DMS 273 treated with DMSO at 0.1 percent for 48 hours (cell line): Measurements from ENCODE around the gene COG7.
"Not testable (repeated sequence)": the region's sequence is repeated elsewhere in the genome, so short reads cannot be mapped to it uniquely, and the experiment has no call there.

Experiments used
- DNase-seq: peaks from one replicate; lab custom pipeline; 2025; lab: John Stamatoyannopoulos, UW

COG7 gene

DNA sequence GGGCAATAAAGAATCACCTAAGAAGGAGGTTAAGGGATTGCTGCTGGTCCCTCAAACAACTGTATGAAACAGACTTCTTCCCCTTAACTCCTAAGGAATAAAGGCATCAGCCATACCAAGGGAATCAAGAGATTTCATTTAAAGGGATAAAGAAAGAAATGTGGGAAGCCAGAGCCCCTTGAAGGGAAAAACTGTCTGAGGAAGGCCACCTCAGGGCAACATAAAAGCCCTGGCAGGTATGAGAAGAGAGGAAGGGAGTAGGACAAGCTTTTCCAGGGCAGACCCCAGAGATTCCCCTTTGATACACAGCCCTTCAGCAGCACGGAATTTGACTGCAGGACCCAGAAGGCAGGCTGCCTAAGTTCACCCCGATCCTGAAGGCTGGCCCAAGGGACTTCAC is 43.5 kb downstream of the COG7 start:
- DNase-seq: no peak

DNA sequence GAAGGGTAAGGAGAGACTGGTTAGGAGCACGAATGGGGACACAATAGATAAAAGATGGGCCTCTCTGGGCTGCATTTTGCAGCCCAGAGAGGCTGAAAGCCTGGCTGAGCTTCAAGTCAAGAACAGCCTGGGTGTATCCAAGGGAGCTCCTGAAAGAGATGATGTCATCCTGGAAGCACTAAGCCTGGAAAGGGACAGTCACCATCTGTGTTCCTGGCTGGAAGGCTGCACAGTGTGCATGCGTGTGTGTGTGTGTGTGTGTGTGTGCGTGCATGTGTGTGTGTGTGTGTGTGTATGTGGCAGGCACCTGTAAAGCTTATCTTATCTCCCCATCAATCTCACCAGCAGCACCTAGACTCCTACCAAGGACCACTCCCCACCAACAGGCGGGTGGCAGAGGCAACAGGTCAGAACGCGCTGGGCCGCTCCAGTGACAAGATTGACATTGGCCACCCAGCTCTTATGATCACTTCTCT is 44.1 kb downstream of the COG7 start:
- DNase-seq: peak; percentile 70

DNA sequence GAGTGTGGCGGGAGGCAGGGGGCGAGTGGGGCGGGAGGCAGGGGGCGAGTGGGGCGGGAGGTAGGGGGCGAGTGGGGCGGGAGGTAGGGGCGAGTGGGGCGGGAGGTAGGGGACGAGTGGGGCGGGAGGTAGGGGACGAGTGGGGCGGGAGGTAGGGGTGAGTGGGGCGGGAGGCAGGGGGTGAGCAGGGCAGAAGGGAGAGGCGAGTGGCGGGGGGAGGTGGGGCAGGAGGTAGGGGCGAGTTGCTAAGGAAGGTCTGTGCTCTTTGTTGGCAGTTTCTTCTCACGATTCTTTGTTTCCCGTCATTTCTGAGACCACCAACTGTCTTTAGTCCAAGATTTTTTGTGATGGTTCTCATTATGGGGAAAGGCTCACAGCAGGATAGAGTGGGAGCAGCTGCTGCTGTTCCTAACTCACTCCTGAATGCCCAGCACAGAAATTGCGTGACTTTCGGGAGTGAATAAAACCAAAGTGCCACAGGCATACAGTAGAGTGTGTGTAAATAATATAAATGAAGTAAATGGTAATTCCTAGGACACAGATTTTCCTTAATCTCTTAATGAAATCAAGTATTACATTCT is 44.7 kb downstream of the COG7 start:
- no peak for DNase-seq

DNA sequence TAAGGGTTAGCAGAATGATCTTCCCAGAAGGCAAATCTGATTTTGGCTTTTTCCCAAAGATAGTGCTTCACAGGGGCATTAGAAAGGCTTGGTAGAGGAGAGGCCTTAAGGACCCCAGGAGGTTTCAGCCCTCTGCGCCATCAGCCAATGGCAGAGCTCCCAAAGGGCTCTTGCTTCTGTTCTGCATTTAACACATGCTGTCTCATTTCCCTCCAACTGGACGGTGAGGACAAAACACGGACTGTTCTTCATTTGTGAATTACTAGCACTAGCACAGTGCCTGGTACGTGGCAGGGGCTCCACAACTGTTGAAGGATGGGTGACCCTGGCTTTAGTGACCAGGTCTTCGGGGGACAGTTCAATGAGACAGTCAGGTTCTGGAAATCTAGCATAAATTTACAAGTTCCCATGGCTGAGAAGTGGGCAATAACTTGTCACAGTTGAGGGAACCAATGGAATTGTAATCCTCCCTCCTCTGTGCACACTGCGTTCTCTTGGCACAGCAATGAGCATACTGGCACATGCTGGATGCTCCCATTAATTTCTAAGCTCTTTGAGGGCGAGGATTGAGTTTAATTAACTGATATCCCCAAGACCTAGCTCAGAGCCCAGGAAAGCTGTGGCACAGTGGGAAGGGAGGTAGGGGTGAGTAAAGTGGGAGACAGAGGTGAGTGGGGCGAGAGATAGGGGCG is 45.4 kb downstream of the COG7 start:
- no peak for DNase-seq

DNA sequence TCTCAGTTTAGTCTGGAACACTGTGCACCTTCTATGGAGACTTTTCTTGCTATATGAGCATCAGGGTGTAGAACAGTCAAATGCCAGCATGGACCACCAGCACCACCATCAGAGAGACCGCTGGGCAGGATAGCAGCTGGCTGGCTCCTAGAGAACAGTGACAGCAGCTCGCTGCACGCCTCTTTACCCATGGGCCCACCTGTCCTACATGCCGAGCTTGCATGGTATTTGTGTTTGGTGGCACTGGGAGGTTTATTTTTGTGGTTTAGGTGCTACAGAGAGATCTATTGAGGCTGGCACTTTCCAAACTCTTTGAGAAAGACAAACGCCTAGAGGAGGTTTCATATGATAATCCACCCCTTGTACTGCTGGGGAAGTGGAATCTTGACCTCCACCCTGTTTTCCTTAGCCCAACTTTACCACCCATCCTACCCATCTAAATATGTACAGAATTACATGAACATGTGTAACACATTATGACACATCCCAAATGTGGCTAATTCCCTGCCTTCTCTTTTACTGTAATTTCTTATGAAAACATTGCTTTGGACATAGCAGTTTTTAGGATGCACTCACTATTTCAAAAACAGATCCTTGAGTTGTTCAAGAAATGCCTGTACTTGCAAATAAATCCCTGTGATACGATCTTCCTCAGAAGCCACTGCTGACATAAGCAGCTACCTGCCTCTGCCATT is 46.3 kb downstream of the COG7 start:
- no peak for DNase-seq

DNA sequence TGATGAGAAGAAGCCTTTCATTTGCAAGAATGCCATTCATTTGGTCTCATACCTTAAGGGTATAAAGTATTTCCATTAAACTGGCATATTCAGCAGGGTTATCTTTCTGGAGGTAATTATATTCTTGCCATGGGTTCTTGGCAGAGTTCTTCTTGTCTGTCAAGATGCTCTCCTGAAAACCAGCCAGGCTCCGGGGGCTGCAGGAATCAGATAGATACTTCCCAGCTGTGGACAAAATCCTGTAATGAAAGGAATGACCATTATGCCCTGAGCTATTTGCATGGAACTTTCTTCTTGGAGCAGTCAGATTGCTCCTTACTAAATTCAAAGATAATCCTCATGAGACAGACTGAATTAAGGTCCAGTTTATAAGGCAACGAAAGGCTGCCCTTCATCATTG is 47.0 kb downstream of the COG7 start:
- no peak for DNase-seq

DNA sequence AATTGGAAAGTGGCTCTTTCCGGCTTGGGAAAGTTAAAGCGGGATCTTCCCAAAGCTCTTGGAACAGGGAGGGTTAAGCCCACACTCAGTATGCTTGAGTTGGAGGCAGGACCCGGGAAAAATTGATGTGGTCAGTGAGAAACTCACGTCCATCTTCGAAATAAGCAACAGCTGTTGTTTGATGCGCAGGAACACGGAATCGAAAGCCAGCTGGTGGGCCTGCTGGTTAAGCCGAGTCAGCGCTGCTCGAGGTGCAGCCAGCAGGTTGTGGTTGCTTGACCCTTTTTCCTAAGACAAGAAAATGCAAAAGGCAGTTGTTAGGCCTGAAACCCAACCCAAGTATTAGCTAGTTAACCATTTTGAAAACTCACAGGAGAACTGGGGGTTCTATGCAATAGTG is 49.4 kb downstream of the COG7 start:
- DNase-seq: no peak

DNA sequence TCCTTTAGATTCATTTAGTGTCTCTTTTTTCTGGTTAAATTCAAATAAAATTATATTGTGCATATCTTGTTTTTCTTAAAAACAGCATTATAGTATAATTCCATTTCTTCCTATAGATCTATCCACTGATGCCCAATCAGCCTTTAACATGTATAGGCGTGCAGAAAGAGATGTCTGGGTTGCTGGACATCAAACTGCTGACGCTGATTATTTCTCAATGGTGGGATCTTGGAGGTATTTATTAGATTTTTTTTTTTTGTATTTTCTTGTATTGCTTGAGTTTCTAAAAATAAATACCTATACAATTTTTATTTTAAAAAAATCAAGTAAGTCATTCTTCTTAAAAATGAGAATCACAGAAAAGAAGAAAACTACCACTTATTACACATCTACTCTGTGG is 50.9 kb downstream of the COG7 start:
- no peak for DNase-seq

DNA sequence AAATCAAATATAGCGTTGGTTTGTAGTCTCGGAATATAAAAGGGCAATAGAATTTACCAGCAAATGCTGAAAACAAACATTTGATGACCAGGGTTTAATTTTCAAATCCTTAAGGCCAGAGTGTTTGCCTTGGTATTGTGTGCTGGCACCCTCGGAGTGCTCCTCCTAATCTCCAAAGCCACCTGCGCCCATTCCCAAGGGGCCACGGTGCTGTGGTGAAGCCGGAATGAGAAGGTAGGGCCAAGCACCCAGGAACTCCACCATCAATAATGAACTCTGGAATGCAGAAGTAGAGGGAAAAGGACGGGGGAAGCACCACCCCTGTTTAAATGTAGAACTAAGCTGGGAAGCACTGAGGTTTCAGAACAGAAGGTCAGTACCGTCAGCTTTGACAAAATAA is 51.9 kb downstream of the COG7 start:
- DNase-seq: no peak

DNA sequence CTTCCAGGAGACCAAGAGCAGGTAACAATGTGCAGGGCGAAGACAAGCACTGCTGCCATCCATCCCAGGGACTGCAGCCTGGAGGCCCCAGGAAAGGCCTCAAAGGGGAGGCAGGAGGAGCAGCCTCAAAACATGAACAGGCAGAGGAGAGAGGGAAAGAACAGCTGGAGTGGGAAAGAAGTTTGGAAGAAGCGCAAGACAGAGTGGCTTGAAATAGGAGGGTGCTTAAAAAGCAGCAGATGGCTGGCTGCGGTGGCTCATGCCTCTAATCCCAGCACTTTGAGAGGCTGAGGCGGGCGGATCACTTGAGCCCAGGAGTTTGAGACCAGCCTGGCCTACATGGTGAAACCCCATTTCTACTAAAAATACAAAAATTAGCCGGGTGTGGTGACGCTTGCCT is 52.5 kb downstream of the COG7 start:
- DNase-seq: peak; percentile 79

DNA sequence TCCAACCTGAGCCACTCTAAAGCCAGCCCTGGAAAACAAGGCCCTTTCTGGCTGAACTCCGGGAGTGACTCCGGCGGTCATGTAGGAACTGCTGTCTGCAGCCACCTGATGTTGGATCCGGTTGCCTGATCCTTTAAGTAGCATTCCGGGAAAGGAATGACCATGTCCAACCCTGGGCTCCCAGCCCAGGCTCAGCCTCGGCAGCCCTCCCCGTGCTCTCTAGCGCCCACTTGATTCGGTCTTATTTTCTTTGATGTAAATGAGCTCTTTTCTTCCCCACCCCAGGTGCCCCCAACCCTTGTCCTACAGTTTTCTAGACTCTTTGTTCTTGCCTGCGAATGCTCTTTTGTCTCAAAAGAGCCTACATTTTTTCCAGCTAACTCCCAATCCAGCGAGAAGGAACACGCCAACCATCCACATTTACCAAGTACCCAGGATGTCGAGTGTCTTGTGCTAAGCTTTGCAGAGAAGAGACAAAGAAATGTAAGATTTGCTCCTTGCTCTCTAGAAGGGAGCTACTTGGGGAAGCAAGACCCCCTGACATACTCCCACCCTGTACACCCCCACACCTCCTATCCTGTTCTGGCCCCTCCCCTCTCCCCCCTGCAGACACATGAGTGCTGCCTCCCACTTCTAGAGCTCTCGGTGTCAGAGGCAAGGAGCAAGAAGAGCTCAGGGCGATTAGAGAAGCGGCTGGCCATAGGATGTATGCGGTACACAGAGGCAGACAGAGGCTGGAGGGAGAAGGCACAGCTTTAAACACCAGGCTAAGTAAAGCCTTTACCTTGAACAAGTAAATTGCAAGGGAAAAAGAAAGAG is 53.8 kb downstream of the COG7 start:
- no peak for DNase-seq

DNA sequence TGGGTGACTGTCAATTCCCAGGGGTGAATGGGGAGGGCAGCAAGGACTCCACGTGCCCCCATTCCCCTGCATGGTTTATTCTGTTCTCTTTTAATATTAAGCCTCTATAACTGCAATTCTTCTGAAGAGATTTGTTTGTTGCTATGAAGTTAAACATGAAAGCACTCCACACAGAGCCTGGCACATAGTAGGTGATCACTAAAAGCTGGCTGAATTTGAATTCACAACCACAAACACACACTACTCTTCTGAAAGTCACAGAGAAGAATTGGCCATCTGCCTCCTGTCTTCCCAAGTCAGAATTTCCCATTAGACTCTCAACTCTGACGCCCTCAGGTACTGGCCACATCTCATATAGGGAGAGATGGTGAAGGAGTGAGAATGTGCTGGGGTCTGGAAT is 55.5 kb downstream of the COG7 start:
- no peak for DNase-seq

DNA sequence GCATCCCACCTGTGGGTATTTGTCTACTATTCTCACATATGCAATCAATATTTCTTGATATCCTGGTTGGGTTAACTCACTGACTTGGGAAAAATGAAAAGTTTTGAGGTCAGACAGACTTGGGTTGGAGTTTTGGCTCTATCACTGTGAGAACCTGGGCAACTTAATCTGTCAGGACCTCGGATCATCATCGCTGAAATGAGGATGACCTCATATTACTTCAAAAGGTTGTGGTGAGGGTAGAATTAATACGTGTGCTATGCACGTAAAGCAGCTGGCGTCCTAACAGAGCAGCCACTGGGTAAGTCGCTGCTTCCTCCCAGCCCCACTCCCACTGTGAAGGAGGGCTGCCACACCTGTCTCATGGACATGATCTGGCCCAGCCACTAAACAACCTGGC is 57.3 kb downstream of the COG7 start:
- DNase-seq: no peak

DNA sequence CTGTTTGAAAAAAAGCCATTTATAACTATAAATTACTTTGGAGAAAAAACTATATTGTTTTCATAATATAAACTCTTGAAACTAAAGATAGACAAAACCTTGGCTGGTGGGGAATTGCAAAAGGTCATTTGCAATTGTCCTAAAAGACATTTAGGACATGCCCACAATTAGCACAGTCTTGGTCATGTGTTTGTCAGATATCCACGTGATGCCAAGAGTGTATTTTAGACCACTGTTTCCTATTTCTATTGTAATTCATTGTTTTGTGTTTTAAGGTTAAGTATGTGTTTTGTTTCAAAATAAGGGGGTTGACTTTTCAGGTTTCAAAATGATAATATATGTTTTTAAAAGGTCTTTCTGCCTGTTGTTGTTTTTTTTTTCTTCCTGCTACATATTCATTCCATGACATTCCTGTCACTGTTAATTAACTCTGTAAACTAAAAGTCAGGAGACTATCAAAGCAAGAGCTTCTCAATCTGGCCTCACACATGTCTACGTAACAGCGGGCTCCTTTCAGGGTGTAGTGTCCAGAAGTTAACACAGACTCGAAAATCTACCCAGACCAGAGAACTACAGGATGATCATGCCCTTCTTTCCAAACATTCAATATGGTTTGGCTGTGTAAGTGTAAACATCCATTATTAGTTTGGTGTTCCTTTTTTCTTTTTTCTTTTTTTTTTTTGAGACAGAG is 58.7 kb downstream of the COG7 start:
- DNase-seq: no peak

DNA sequence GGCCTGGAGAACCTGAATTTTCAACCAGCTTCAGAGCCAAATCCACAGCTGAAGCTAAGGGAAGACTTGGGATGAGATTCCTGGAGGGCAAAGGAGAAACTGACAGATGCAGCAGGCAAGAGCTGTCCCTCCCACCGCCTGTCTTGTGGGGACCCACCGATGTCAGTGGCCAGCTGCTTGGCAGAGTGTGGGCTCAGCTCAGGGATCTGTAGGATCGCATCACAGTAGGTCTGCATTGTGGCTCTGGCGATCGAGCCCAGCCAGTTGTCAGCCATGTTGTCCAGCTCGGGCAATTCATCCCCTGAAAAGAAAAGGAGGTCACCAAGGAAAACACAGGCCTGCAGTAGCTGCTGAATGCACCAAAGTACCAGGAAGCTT is 60.8 kb downstream of the COG7 start:
- no peak for DNase-seq

DNA sequence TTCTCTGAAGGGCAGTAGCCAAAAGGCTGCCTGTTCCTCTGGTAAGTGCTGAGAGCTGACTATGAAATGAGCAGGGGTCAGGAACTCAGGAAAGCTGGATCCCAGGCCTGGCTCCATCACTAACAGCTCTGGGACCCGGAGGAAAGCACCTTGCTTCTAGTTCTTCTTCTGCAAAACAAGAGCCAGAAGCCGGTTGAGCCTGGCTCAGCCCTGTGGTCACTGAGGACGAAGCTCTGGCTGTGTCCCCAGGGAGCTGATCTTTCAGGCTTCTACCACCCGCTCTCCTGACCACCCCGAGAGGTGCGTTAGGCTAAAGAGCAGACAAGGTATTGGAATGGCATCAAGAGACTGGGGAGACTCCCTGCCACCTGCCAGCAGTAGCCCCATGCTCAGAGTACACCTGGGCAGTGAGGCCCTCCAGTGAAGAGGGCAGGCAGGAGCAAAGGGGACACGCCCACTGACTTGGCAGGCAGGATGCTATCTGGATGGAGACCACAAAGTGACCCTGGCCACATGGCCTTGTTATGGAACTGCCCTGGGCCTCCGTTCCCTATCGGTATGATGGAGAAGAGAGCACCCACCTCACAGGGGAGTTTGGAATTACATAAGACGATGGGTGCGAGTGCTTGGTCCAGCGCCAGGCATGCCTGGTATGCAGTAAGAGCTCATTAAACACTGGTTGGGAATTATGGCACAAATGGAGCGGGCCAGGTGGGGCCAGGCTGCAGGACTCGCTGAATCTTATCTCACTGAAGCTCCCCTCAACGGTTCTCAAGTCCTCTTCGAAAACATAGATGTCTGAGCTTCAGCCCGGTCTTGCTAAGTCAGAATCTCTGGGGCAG is 61.4 kb downstream of the COG7 start:
- no peak for DNase-seq

DNA sequence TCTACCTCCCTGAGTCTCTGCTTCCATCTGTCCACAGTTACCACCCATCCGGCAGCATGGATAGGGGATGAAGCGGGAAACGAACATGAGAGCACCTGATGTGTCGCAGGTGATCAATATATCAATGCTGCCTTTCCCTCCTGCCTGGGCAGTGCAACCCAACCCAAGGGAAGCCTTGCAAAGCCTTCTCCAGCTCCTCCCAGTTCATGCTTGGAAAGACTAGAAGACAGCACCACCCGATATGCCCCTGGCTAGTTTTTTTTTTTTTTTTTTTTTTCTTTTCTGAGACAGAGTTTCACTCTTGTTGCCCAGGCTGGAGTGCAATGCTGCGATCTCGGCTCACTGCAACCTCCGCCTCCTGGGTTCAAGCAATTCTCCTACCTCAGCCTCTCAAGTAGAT is 63.1 kb downstream of the COG7 start:
- DNase-seq: not testable (repeated sequence)

DNA sequence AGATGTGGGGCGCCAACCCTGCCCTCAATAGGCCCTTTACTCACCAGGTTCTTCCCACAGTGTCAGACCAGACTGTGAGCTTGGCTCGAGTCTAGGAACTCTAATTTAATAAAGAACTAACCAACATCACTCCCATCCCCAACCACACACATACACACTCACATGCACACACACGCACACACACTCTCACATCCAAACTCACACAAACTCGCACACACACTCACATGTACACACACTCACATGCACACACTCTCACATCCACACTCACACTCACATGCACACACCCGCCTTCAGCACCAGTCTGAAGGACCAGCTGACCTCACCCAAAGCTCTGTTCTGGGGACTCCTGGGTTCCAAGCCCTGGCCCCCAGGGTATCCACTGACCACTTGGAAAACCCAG is 63.8 kb downstream of the COG7 start:
- no peak for DNase-seq

DNA sequence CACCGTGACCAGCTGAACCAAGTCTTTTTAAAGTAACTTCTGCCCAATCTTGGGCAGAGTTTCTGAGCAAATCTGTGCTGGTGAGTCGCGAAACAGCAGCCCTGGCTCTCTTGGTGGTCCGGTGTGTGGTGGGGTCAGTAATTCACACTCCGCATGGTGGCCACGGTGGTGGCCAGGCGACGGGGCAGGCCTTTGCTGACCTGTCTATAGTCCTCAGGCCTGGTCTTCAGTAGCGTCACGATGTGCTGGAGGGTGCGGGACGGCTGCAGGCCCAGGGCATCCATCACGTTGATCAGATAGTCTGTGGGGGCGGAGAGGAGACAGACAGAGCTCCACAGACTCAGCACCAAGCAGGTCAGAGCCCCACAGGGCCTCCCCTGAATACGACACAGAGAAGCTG is 64.2 kb downstream of the COG7 start:
- DNase-seq: no peak

DNA sequence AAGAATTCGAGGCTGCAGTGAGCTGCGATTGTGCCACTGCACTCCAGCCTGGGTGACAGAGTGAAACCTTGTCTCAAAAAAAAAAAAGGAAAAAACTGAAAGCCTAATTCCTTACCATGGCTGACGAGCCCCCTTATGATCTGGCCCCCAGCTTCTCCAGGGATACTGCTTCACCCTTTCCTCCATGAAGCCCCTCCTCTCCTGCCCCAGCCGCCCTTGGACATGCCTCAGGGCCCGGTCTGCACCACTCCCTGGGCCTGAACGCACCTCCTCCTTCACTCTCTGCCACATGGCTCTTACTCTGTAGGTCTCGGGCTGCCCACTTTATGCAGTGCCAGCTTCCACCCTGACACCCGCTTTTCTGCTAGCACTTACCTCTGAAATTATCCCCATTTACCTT is 65.3 kb downstream of the COG7 start:
- no peak for DNase-seq

DNA sequence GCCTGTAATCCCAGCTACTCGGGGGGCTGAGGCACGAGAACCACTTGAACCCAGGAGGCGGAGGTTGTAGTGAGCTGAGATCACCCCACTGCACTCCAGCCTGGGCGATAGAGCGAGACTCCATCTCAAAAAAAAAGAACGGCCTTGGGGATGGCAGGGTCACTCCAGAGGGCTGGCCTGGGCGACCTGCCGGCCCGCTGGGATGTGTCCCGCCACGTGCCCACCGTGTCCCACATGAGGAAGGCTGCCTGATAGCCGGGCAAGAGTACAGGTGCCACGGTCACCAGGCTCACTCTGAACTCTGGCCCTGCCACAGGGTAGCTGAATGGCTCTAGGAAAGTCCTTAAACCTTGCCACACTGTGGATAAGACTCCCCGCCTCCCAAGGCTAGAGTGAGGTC is 67.5 kb downstream of the COG7 start:
- DNase-seq: no peak
